NCI-H345 treated with DMSO at 0.1 percent for 48 hours (cell line): ENCODE data around the gene RNH1.
"Not testable (repeated sequence)": the region's sequence is repeated elsewhere in the genome, so short reads cannot be mapped to it uniquely, and the experiment has no call there.

ENCODE experiments used
- DNase-seq: peaks from one replicate; lab custom pipeline; 2025; ENCODE audit not compliant: unreplicated experiment; lab: John Stamatoyannopoulos, UW

Gene RNH1

DNA sequence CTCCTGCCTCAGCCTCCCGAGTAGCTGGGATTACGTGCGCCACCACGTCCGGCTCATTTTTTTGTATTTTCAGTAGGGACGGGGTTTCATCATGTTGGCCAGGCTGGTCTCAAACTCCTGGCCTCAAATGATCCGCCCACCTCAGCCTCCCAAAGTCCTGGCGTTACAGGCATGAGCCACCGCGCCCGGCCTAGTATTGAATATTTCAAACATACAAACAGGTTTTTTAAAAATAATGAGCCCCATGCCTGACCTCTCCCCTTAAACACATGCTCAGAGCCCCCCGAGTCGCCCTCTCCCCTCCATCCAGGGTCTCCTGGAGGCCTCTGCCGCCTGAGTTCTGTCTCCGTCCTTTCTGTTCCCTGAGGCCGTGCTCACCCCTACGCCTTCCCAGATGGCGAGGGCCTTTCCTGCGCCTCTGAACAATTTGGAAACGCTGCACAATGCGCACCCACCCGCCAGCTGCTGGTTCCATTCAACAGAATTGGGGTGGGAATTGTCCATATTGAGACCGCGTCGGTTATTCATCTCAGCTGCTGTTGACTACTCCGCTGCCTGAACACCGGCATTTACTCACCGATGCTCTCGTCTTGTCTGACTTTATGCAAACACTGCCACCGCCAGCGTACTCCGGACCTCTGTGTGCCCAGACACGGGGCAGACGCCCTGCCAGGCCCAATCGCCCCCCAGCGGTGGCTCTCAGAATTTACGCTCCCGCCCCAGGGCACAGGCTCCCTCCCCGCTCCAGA lies 13.6 kb upstream of the RNH1 start:
- DNase-seq: no peak

DNA sequence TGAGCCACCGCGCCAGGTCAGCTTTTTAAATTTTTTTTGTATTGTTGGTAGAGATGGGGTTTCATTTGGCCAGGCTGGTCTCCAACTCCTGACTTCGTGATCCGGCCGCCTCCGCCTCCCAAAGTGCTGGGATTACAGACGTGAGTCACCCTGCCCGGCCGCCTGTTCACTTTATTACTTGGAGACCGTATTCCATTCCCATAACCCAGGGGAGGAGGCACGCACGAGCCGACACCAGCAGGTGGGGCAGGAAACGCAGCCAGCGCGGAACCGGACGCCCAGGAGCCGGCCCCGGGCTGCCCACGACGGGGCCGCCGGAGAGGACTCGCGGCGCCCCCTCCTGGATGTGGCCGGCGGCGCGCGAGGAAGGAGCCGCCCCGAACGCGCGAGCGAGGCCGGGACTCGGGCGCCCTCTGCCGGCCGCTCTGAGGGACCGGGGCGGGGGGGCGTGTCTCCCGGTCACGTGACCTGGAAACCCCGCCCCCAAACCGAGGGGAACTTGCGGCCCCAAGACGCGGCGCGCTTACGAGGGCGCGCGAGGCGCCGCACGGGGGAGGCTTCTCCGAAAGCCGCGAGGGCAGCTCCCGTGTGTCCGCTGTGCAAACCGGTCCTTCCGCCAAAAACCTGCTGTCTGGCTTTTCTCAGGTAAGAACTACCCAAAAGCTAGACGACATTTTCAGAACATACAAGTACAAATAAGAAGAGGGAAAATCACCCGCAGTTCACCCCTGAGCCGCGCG lies 11.6 kb upstream of the RNH1 start:
- DNase-seq: no peak

DNA sequence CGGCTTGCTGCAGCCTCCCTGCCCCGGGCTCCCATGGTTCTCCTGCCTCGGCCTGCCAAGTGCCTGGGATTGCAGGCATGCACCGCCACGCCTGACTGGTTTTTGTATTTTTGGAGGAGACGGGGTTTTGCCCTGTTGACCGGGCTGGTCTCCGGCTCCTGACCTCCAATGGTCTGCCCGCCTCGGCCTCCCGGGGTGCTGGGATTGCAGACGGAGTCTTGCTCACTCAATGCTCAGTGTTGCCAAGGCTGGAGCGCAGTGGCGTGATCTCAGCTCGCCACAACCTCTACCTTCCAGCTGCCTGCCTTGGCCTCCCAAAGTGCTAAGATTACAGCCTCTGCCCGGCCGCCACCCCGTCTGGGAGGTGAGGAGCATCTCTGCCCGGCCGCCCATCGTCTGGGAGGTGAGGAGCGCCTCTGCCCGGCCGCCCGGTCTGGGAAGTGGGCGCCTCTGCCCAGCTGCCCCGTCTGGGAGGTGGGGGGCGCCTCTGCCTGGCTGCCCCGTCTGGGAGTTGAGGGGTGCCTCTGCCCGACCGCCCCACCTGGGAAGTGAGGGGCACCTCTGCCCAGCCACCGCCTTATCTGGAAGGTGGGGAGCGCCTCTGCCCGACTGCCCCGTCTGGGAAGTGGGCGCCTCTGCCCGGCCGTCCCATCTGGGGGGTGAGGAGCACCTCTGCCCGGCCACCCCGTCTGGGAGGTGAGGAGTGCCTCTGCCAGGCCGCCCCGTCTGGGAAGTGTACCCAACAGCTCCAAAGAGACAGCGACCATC lies 10.1 kb upstream of the RNH1 start:
- not testable (repeated sequence) for DNase-seq

DNA sequence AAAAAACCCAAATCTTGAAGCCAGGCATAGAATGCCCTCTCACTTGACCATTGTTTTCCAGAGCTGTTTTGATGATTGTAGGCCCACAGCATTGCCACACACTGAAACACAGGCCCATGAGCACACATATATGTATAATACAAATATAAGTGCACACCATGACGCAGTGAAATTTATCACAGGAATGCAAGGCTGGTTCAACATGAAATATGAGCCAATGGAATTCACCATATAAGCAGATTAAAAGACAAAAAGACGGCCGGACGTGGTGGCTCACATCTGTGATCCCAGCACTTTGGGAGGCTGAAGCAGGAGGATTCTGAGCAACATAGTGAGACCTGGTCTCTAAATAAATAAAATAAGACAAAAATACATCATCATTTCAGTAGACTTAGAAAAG lies 9.4 kb upstream of the RNH1 start:
- no peak for DNase-seq

DNA sequence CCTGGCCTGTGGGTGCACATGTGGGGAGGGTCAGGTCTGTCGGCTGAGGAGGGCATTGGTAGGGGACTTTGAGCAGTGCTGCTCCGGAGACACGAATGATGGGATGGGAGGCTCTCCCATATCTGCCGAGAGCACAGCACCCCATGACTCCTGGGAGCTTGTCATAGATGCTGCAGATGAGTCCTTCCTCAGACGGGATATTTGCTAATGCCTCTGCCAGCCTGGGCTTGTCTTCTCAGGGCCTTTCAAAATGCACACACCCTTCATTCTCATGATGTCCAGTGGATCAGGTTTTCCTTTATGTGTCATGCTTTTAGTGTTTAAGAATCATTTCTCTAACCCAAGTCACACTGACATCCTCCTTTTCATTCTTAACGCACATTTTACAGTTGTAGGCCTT lies 8.1 kb upstream of the RNH1 start:
- DNase-seq: no peak

DNA sequence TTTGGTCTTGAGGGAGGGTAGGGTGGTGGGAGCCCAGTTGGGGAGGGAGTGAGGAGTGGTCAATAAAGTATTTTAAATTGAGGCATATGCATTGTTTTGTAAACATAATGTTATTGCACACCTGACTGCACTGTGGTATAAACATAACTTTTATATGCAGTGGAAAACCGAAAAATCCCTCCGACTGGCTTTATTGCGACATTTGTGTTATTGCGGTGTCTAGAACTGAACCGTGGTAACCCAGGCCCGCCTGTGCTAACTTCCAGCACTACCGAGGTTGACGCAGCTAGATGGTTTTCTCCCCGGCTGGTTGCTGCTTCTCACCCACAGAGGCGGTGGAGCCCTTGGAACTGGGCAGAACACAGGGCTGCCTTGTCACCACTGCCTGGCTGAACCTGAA lies 7.6 kb upstream of the RNH1 start:
- no peak for DNase-seq

DNA sequence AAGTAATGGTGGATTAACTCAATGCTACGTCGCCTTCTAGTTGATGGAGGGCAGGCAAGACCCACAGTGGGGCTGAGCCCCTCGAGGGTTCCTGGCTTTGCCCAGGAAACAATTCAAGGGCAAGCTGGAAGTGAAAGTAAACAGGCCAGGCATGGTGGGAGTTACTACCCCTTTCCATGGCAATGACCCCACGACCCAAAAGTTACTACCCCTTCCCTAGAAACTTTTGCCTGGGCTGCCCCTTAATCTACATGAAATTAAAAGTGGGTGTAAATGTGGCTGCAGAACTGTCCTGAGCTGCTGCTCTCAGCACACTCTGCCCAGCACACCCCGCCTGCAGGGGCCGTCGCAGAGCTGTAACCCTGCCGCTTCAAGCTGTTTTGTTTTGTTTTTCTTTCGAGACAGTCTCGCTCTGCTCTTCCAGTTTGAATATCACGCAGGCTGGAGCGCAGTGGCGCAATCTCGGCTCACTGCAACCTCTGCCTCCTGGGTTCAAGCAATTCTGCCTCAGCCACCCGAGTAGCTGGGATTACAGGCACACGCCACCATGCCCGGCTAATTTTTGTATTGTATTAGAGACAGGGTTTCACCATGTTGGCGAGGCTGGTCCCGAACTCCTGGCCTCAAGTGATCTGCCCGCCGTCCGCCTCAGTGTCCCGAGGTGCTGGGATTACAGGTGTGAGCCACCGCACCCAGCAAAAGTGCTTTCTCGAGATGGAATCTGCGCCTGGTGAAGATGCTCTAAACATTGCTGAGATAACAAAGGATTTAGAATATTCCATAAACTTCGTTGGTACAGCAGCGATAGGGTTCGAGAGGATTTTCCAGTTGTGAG lies 5.9 kb upstream of the RNH1 start:
- no peak for DNase-seq

DNA sequence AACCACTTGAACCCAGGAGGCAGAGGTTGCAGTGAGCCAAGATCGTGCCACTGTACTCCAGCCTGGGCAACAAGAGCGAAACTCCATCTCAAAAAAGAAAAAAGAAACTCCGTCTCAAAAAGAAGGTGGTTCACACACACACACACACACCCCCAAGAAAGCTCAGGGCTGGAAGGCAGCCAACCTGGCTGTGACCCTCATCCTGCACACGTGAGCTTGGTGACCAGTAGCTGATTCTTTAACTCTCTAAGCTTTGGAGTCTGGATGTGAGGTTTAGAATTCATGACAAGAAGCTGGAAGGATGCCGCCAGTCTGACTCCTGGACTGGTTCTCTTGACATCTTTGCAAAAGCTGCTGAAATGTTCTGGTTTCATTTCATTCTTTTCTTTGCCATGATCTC lies 1.9 kb upstream of the RNH1 start:
- no peak for DNase-seq

DNA sequence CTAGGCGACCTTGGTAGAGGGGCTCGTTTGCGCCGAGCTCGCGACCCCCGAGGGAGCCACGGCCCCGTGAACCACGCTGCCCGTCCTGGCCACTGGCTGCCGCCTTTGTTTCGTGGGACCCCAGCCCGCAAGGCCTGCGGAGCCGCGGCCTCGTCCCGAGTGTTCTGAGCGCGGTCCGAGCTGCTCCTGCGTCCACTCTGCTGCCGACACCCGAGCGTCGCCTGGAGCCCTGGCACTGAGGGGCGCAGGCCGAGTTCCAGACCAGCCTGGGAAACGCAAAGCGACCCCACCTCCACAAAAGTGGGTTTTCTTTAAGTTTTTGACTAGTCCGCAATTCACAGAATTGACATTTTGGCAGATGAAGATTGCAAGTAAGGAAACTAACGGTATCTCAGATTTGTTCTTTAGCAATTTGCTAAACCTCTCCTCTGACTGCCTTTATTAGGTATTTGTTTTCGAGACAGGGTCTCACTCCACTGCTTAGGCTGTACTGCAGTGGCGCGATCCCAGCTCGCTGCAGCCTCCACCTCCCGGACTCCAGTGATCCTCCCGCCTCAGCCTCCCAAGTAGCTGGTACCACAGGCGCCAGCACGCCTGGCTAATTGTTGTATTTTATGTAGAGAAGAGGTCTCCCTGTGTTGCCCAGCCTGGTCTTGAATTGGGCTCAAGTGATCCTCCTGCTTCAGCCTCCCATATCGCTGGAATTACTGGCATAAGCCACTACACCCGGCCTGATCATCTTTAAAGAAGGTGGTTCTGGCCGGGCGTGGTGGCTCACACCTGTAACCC lies 879 bp upstream of the RNH1 start:
- DNase-seq: no peak

DNA sequence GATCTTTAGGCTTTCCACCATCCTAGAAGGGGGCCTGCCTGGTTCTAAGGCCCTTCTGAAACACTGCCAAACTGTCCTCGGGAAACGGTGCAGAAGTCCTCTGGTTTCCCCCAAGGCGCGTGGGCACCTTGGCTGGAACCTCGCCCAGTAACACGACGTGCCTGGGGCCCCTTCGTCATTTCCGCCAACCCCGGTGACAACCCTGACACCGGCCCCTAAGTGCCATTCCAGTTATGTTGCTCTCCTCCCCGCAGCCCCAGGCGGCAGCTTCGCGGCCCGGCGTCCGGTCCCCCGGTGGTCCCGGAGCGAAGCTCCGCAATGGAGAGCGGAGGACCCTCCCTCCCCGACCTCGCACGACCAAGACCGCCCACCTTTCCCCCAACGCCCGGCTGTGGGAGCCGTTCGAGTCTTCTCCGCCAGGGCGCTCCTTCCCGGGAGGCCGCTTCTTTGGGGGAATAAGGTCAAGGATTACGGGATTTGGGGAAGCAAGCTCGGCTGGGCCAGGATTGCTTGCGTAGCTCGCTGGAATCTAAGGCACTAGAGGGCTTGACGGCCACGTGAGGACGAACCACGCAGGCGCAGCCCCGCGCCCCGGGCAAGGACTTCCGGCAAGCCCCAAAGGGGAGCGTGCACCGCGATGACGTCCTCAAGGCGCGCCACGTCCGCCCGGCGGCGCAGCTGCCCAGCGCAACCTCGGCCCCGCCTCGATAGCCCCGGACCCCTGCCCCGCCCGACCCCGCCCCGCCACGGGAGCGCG lies 626 bp downstream of the RNH1 start:
- DNase-seq: peak; percentile 92

DNA sequence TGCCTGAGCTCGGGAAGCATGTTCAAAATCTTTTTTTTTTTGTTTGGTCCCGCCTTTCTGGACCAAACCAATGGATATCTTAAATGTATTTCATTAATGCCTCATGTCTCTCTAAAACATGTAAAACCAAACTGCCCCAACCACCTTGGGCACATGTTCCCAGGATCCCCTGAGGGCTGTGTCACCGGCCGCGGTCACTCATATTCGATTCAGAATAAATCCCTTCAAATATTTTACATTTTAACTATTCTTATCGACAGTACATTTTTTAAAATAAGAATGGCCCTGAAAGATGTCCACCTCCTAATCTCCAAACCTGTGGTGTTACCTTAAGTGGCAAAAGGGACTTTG lies 2.1 kb downstream of the RNH1 start:
- DNase-seq: no peak

DNA sequence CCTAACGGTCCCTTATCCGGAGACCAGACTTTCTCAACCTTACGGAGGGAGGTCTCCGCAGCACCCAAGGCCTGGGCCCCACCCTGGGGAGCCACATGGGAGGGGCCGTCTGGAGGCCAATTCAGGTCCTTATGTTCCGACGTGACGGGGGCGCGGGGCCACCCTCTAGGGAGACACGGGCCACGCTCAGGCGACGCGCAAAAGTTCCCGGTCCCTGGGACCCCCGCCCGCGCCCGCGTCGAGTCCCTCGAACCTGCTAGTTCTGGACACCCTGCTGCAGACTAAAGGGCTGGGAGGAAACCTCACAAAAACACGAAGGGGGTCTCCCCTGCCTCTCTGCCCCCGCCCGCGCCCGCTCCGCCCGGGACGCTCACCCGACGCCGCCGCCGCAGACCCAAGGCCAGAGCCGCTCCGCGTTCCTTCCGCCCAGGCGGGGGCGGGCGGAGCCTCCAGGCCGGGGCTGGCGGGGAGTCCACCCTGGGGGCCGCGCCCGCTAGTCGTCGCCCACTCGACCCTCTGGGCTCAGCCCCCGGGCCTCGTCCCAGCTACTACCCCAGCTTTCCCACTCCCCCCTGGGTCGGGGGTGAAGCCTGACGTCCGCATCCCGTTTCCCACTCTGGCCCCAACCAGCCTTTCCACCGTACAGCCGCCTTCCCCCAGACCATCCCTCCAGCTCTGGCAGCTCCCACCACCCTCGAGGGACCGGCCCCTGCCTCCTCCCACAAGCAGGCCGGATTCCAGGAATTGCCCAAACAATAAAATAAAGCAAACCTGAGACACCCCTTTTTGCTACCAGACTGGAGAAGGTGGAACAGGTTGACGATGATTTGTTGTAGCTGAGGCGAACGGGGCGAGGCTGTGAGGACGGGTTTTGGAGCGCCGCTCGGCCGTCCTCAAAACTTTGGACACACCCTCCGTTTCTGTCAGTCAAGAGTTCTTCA lies 2.7 kb downstream of the RNH1 start:
- no peak for DNase-seq

DNA sequence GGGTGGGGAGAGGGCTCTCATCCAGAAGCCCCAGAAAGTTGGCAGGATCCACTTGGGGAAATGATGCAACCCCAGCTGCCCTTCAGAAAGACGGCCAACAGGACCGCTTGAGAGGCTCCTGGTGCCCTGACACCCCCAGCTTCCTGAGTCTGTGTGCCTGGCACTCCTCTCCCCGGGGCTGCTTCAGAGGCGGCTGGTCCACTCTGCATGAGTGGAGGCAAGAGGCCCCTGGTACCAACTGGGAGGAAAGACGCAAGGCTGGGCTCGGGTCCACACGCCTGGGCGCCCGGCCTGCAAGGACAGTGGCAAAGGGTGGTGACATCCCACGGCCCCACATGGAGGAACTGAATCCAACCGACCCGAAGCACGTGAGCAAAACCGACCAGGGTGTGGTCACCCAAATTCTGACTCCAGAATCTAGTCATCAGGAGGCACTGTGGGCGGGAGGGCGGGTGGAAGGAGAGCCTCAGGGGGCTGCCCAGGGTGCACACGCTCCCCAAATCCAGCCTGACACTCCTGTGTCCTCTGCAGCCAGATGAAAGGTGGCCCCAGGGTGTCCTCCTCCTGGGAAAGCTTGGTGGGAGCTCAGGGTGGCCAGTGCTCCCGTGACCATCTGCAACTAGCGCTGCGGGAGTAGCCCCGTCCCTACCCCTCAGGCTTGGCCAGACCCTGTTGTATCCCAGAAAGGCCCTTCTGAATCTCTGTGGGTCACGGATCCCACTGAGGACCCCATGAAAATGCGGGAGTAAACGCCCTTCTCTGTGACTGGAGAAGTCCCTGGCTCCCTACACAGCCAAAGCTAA lies 3.7 kb downstream of the RNH1 start:
- DNase-seq: no peak

DNA sequence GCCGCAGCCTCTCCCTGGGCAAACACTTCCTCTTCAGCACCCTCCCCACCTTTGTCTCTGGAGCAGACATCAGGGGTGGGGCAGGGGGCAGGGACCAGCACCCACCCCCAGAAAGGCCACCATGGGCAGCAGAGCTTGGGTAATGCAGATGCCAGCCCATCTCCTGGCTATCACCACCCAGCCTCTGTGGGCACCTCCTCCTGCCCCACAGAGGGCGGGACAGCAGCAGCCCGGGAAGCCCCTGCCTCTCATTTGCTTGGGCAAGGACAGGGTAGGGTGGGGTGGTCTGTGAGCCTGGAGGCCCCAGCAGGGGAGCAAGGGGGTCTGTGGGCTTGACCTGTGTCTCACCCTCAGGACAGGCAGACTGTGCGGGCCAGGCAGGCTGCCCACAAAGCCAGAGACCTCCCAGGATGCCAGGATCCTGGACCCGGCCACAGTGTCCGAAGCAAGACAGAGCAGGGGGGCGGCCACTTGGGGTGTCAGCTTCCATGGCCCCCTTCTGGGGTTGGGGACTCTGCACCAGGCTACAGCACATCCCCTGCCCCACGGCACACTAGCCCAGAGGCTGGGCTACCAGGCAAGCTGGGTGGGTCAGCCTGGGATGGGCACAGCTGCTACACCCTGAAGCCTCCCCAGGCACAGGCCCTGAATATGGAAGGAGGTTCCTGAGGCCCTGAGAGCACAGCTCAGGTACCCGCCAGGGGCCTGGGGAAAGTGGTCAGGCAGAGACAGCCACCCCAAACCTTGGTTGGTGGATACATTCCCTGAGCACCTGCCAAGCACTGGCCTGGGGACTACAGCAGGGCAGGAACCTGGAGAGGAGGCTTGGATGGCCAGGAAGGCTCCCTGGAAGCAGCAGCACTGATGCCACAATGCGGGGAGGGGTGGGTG lies 4.5 kb downstream of the RNH1 start:
- no peak for DNase-seq

DNA sequence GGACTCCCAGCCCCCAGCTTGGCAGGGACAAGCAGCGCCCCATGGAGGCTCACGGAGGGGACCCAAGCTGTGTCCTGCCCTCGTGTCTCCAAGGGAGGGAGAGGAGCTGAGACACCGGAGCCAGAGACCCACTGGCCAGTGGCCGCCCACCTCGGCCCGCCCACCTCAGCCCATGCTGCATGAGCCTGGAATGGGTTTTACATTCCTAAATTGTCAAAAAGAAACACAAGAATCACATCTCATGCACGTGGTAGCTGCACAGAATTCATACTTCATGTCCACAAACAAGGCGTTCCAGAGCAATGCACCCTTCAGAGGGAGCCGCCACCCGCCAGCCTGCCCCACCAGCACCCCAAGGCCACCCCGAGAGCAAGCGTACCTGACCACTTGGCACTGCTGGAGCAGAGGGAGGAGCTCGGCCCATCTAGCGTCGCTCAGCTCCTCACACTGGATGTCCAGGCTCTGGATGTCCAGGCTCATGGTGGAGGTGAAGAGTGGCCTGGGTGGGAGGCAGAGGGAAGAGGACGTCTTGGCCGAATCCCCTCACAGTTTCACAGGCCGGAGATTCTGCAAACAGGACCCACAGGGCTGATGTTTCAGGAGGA lies 5.3 kb downstream of the RNH1 start:
- DNase-seq: no peak

DNA sequence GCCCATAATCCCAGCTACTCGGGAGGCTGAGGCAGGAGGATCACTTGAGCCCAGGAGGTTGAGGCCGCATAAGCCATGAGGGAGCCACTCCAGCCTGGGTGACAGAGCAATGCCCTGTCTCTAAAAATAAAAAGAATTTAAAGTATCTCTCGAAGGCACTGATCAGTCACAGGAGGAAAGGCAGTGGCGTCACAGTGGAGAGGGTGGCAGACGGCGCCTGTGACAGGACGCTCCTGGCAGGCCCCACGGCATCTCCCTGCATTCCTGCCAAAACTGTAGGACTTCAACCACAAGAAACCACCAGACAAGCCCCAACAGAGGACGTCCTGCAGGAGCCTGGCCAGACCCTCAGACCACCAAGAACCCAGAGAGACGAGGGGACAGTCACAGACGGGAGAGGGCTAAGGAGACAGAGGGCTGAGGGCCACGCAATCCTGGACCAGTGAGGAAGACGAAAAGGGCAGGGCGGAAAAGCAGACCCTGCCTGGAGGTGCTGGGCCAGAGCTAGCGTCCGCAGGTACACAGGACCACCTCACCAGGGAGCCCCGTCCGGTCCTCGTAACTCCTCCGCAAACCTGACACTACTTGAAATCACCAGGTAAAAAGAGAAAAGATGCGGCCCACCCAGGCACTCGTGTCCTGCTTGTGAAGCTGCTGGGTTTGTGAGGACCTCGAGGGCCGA lies 5.9 kb downstream of the RNH1 start:
- DNase-seq: no peak
